HS-5 (cell line): ENCODE measurements around the gene IGLL5.

Source experiments
- DNase-seq: peaks from one replicate; pipeline ENCODE4 v3.0.0-alpha.2; 2012; ENCODE audit warnings: low read depth

IGLL5 gene

GRCh38 chr22:22938672-22939587, 51.3 kb downstream of the IGLL5 start:
- no peak for DNase-seq

DNA sequence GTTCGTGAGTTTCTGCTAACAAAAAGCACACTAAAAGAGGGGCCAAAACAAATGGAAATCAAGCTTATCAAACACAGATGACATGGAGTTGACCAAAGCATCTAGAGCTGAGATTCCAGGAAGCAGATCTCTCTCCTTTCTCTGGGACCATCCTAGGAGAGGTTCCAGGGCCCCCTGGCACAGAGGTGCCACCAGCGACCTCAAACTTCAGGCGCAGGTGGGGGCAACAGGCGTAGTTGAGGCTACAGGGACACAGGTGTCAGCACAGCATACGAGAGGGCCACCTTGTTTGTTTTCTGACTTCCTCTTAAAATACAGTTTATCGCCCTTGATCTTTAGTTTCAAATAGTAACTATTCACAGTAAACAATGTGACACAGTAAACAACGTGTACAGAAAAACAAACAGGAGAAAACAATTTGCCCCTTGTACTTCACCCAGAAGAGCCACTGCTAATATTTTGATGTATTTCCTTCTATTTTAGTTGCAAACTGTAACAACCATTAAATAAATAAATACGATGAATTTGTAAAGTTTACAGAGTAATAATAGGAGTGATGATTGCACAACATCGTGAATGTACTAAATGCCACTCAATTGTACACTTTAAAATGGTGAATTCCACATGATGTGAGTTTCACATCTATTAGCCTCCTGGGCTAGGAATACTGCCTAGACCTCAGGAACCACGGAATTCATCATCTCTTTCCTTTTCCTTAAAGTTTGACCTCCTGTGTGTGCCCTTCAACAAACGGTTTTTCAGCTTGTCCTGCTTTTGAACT, 52.2 kb downstream of the IGLL5 start:
- DNase-seq: no peak

- no peak for DNase-seq
Measured at GRCh38 chr22:22940961-22941605, 53.5 kb downstream of the IGLL5 start.

GRCh38 chr22:22941831-22942510, 54.4 kb downstream of the IGLL5 start:
- no peak for DNase-seq

GRCh38 chr22:22942511-22943329, 55.1 kb downstream of the IGLL5 start:
- no peak for DNase-seq

GRCh38 chr22:22943521-22944267, 56.1 kb downstream of the IGLL5 start:
- no peak for DNase-seq

GRCh38 chr22:22944268-22944985, 56.8 kb downstream of the IGLL5 start:
- DNase-seq: no peak

- no peak for DNase-seq
Measured at GRCh38 chr22:22945195-22945594, 57.6 kb downstream of the IGLL5 start.
